Mucosa of rectum (tissue), 2 donors: ENCODE measurements around the gene UNKL.

Experiments used
- H3K27ac ChIP-seq, 2 donors: one replicate each; pipeline ENCODE4 v1.7.0; 2013; ENCODE audit warnings: inconsistent platforms in 2 of 2, low read depth in 2 of 2, low read length in 2 of 2
- H3K27me3 ChIP-seq, 2 donors: one replicate each; pipeline ENCODE4 v1.7.0; 2013; ENCODE audit warnings: low read length in 2 of 2; ENCODE audit not compliant: control insufficient read depth in 2 of 2, insufficient read depth in 2 of 2
- H3K36me3 ChIP-seq, 2 donors: one replicate each; pipeline ENCODE4 v1.7.0; 2013; ENCODE audit warnings: low read length in 2 of 2; ENCODE audit not compliant: control insufficient read depth in 2 of 2, insufficient read depth in 2 of 2
- H3K4me1 ChIP-seq, 2 donors: one replicate each; pipeline ENCODE4 v1.7.0; 2013; ENCODE audit warnings: low read length in 2 of 2, mild to moderate bottlenecking in 1 of 2; ENCODE audit not compliant: control insufficient read depth in 2 of 2, insufficient read depth in 2 of 2
- H3K4me3 ChIP-seq, 2 donors: one replicate each; pipeline ENCODE4 v1.7.0; 2013; ENCODE audit warnings: low read length in 2 of 2
- H3K9ac ChIP-seq, 2 donors: one replicate each; pipeline ENCODE4 v1.7.0; 2013; ENCODE audit warnings: low read length in 2 of 2, low read depth in 1 of 2, mild to moderate bottlenecking in 1 of 2
- H3K9me3 ChIP-seq, 2 donors: one replicate each; pipeline ENCODE4 v1.7.0; 2013; ENCODE audit warnings: low read length in 2 of 2; ENCODE audit not compliant: control insufficient read depth in 2 of 2
- donor health status: healthy.
- donor health status: Normal muscosa, but diverticular disease.

Gene UNKL

DNA sequence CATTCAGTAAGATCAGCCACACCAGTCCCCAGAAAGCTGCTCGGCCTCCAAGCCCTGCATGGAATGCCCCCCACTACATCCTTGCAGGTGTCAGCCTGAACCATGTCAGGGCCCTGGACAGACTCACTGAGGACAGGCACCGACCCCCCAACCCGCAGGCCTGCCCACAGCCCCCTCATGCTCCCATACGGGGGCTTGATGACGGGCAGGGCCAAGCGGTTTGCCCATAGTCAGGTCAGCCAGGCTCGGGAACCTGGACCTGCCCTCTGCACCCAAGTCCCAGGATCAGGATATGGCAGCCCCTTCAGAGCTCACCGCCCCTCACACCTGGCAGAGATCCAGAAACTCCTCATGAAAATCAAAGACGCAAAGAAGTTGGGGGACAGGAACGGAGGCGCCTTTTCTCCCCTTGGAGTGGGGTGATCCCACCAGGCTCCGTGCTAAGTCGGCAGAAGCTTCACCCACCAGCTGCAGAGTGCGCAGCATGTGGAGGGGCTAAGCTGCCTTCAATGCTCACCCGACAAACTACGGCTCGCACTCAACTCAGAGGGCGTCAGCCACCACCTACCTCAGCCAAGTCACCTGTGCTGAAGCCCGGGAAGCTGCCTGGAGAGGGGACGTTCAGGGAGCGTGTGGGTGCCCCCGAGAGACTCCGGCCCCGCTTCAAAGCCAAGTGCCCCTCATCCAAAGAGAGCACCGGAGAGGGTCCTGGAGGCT lies 36.3 kb downstream of the UNKL start:
- Histone ChIP-seq H3K4me3 (peak overlapping the region in 1 of 2 donors; percentile 45), H3K36me3 (peaks cover 0 to 10% of the 10 kb centered on the region in 2 donors), H3K27ac (no peak overlapping the region), H3K9ac (peak overlapping the region in 1 of 2 donors; percentile 38), H3K27me3 (no peaks in the 10 kb centered on the region), H3K9me3 (no peaks in the 10 kb centered on the region), H3K4me1 (peaks cover 6 to 8% of the 10 kb centered on the region in 2 donors)

- Histone ChIP-seq H3K27ac (no peak overlapping the region), H3K4me1 (peaks cover 6 to 8% of the 10 kb centered on the region in 2 donors), H3K9me3 (no peaks in the 10 kb centered on the region), H3K27me3 (no peaks in the 10 kb centered on the region), H3K36me3 (peaks cover 0 to 10% of the 10 kb centered on the region in 2 donors), H3K4me3 (no peak overlapping the region), H3K9ac (no peak overlapping the region)
These were observed 37.0 kb downstream of the UNKL start for GRCh38 chr16:1377406-1378010.

GRCh38 chr16:1375741-1376410 lies 38.6 kb downstream of the UNKL start:
- no peak overlapping the region for H3K9ac ChIP-seq
- H3K27me3 ChIP-seq = no peaks in the 10 kb centered on the region
- H3K9me3 ChIP-seq = no peaks in the 10 kb centered on the region
- peaks cover 0 to 5% of the 10 kb centered on the region in 2 donors for H3K36me3 ChIP-seq
- H3K4me3 ChIP-seq = no peak overlapping the region
- H3K4me1 ChIP-seq = peaks cover 6 to 8% of the 10 kb centered on the region in 2 donors
- H3K27ac ChIP-seq = no peak overlapping the region

- H3K4me1 ChIP-seq = peaks cover 6 to 8% of the 10 kb centered on the region in 2 donors
- H3K27ac ChIP-seq = no peak overlapping the region
- peaks cover 0 to 5% of the 10 kb centered on the region in 2 donors for H3K36me3 ChIP-seq
These were observed 39.2 kb downstream of the UNKL start for GRCh38 chr16:1375298-1375640.

GRCh38 chr16:1374418-1375297 lies 39.8 kb downstream of the UNKL start:
- H3K4me3 ChIP-seq = no peak overlapping the region
- no peaks in the 10 kb centered on the region for H3K9me3 ChIP-seq
- H3K27ac ChIP-seq = no peak overlapping the region
- peaks cover 6 to 8% of the 10 kb centered on the region in 2 donors for H3K4me1 ChIP-seq
- no peak overlapping the region for H3K9ac ChIP-seq
- peaks cover 3 to 9% of the 10 kb centered on the region in 2 donors for H3K36me3 ChIP-seq
- no peaks in the 10 kb centered on the region for H3K27me3 ChIP-seq

More at GRCh38 chr16:1375298-1375640, 39.2 kb downstream of the UNKL start:
- no peaks in the 10 kb centered on the region for H3K9me3 ChIP-seq
- no peak overlapping the region for H3K9ac ChIP-seq
- H3K27me3 ChIP-seq = no peaks in the 10 kb centered on the region
- no peak overlapping the region for H3K4me3 ChIP-seq

- Histone ChIP-seq H3K27ac (no peak overlapping the region), H3K27me3 (no peaks in the 10 kb centered on the region), H3K4me3 (no peak overlapping the region), H3K4me1 (no peaks in the 10 kb centered on the region), H3K9ac (no peak overlapping the region), H3K9me3 (no peaks in the 10 kb centered on the region), H3K36me3 (peaks cover 4 to 9% of the 10 kb centered on the region in 2 donors)
These were observed 42.1 kb downstream of the UNKL start for GRCh38 chr16:1372292-1372950.

GRCh38 chr16:1371054-1371978 lies 43.2 kb downstream of the UNKL start:
- no peak overlapping the region for H3K4me3 ChIP-seq
- H3K4me1 ChIP-seq = no peaks in the 10 kb centered on the region
- no peaks in the 10 kb centered on the region for H3K9me3 ChIP-seq
- H3K9ac ChIP-seq = no peak overlapping the region
- no peaks in the 10 kb centered on the region for H3K27me3 ChIP-seq
- H3K36me3 ChIP-seq = peaks cover 11 to 17% of the 10 kb centered on the region in 2 donors
- H3K27ac ChIP-seq = no peak overlapping the region

DNA sequence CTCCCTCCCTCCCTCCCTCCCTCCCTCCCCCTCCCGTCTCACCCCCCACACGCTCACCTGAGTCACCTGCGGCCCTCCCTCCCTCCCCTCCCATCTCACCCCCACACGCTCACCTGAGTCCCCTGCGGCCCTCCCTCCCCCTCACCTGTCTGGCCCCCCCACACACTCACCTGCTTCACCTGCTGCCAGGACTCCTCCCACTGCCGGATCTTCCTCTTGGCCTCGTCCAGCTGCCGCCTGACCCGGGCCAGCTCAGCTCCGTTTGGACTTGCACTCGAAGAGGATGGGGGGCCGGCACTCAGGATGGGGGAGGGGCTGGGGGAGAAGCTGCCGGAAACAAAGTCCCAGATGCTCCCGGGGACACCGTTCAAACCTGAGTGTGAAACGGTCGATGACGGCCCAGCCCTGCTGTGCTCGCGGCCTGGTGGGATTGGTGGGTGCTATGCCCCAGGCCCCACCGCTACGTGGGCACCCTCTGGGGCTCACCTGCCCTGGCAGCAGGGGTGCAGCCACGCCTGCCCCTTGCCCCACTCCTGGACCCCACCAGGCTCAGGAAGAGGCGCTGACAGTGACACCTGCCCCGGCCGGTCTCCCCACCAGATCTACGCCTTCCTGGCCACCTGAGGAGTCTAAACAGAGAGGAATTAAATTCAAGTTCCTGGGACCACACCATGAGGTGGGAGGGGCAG lies 46.9 kb downstream of the UNKL start:
- Histone ChIP-seq H3K9me3 (no peaks in the 10 kb centered on the region), H3K27ac (no peak overlapping the region), H3K4me3 (no peak overlapping the region), H3K27me3 (no peaks in the 10 kb centered on the region), H3K9ac (no peak overlapping the region), H3K4me1 (no peaks in the 10 kb centered on the region), H3K36me3 (peaks cover 22 to 38% of the 10 kb centered on the region in 2 donors)
